GM19463 (cell line): Measurements from ENCODE around the gene DIRAS1.
"Not testable (repeated sequence)": the region's sequence is repeated elsewhere in the genome, so short reads cannot be mapped to it uniquely, and the experiment has no call there.

ENCODE experiments used
- ATAC-seq: cut with Tn5 transposase; IDR thresholded peaks from one replicate; pipeline ENCODE4 v1.9.1; 2021; ENCODE audit warnings: mild to moderate bottlenecking, moderate library complexity; ENCODE audit not compliant: unreplicated experiment

DIRAS1 gene

GRCh38 chr19:2679439-2679838, 41.7 kb downstream of the DIRAS1 start:
- ATAC-seq = no peak

GRCh38 chr19:2678948-2679347, 42.2 kb downstream of the DIRAS1 start:
- not testable (repeated sequence) for ATAC-seq

DNA sequence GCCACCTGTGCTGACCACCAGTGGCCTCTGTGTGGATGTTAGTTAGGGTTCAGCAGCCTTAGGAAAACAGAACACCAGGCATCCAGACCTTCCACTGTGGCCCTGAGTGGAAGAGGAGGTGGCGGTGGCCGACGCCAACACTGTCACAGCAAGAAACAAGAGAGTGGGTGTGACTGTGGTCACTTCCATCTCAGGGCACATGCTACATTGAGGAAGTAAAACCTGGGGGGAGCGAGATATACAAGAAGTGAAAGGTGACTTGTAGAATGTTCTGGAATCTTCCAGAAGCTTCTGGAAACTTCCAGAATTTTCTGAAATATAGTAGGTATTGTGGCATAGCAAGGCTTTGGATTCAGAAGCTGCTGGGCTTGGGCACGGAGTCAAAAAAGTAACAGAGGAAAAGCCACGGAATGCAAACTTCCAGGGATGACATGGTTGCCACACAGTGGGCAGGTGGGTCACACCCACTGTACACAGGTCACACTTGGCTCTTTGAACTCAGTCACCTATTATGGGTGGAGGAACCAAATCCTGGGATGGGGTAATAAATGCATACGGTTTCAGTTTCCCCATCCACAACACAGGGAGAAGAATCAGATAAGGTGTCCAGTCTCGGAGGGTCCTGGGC, 43.0 kb downstream of the DIRAS1 start:
- peak; percentile 41 for ATAC-seq

- no peak for ATAC-seq
These were observed 44.3 kb downstream of the DIRAS1 start for GRCh38 chr19:2676823-2677222.

GRCh38 chr19:2675892-2676291, 45.3 kb downstream of the DIRAS1 start:
- no peak for ATAC-seq

DNA sequence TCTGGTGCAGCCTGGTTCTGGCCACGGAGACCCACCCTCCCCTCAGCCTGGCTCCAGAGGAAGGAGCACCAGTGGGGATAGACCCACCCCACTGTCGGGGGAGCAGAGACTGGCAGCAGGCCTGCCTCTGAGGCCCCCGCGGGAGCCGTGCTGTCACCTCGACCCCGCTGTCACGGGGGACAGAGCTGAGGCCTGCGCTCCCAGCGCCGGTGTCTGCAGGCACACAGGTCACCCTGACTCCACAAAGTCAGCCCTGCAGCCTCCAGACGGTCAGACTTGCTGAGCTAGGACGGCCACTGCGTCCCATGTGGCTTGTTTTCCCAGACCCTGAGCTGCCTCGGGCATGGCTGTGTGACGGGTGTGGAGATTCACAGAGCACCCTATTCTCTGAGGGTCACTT, 51.0 kb downstream of the DIRAS1 start:
- no peak for ATAC-seq

GRCh38 chr19:2668175-2668763, 52.9 kb downstream of the DIRAS1 start:
- no peak for ATAC-seq

DNA sequence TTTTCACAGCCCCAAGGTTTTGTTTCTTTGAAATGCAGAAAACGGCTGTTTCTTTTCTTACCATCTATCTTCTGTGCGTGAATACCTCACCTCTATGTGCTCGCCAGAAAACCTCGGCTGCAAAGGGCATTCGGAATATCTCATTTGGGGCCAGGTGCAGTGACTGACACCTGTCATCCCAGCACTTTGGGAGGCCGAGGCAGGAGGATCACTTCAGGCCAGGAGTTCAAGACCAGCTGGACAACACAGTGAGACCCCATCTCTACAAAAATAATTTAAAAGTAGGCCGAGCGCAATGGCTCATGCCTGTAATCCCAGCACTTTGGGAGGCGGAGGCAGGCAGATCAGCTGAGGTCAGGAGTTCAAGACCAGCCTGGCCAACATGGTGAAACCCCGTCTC, 53.8 kb downstream of the DIRAS1 start:
- ATAC-seq = not testable (repeated sequence)

- no peak for ATAC-seq
These were observed 54.7 kb downstream of the DIRAS1 start for GRCh38 chr19:2666344-2666994.

GRCh38 chr19:2665103-2665502, 56.1 kb downstream of the DIRAS1 start:
- ATAC-seq = no peak
